ENCODE results near the gene JCAD. TPM values are rescaled to one million over a fixed set of nuclear protein-coding genes. Genes with fewer than 3 reads are reported as not detected.

Gene JCAD
- total RNA-seq, 4 donors from 2014 or later, result 33.6 to 65.2 (median 53.3) TPM

- Histone ChIP-seq H3K4me3 (no peak overlapping the region), H3K9me3 (no peaks in the 10 kb centered on the region), H3K27ac (replicated peaks in 1 of 4) (peak overlapping the region in 3 of 4 donors; percentile 49 to 67 (median 64)), H3K36me3 (peaks cover 0 to 19% (median 6%) of the 10 kb centered on the region in 4 donors), H3K4me1 (peaks cover 37 to 45% (median 42%) of the 10 kb centered on the region in 4 donors), H3K27me3 (no peaks in the 10 kb centered on the region)
- TF ChIP-seq POLR2A (IDR thresholded peaks at IDR 0.05; ENCODE audit: low read depth) (no peak), POLR2AphosphoS5 (IDR thresholded peaks at IDR 0.05) (no peak), CTCF (IDR thresholded peaks at IDR 0.05) (no peak)
- intact Hi-C loops (cut with DNase I), result no loop called here
- 71% methylated on average over 19 of the region's 19 CpGs for WGBS
- DNase-seq (ENCODE audit: extremely low spot score), result no peak
These were observed 30.1 kb downstream of the JCAD start for GRCh38 chr10:30029164-30029871.

- Histone ChIP-seq H3K9me3 (no peaks in the 10 kb centered on the region), H3K36me3 (peaks cover 0 to 22% (median 6%) of the 10 kb centered on the region in 4 donors), H3K27me3 (no peaks in the 10 kb centered on the region), H3K4me3 (no peak overlapping the region), H3K27ac (replicated peaks in 1 of 4) (peak overlapping the region; percentile 37 to 67 (median 56)), H3K4me1 (peaks cover 37 to 45% (median 42%) of the 10 kb centered on the region in 4 donors)
- TF ChIP-seq POLR2A (IDR thresholded peaks at IDR 0.05; ENCODE audit: low read depth) (no peak), EP300 (IDR thresholded peaks at IDR 0.05) (no peak), CTCF (IDR thresholded peaks at IDR 0.05) (no peak), POLR2AphosphoS5 (IDR thresholded peaks at IDR 0.05) (no peak)
- WGBS, result 73% methylated on average over 12 of the region's 12 CpGs
- no peak for DNase-seq (ENCODE audit: extremely low spot score)
- intact Hi-C loops (cut with DNase I), result no loop called here
These were observed 30.7 kb downstream of the JCAD start for GRCh38 chr10:30028738-30029030.

GRCh38 chr10:30028006-30028737, 31.2 kb downstream of the JCAD start:
- H3K27ac ChIP-seq (replicated peaks in 1 of 4), result peak overlapping the region; percentile 40 to 67 (median 56)
- H3K9me3 ChIP-seq, result no peaks in the 10 kb centered on the region
- H3K4me1 ChIP-seq, result peaks cover 37 to 45% (median 42%) of the 10 kb centered on the region in 4 donors
- intact Hi-C loops (cut with DNase I), result no loop called here
- TF ChIP-seq POLR2AphosphoS5 (IDR thresholded peaks at IDR 0.05), result peak; percentile 10 to 26
- no peak for TF ChIP-seq CTCF (IDR thresholded peaks at IDR 0.05)
- 47% methylated on average over 18 of the region's 18 CpGs for WGBS
- no peak for DNase-seq (ENCODE audit: extremely low spot score)
- H3K36me3 ChIP-seq, result peaks cover 0 to 27% (median 8%) of the 10 kb centered on the region in 4 donors
- peak overlapping the region in 1 of 4 donors; percentile 14 for H3K4me3 ChIP-seq
- no peaks in the 10 kb centered on the region for H3K27me3 ChIP-seq

GRCh38 chr10:30027057-30028005, 32.1 kb downstream of the JCAD start:
- DNase-seq (ENCODE audit: extremely low spot score), result no peak
- Histone ChIP-seq H3K27me3 (no peaks in the 10 kb centered on the region), H3K4me3 (peak overlapping the region in 1 of 4 donors; percentile 14), H3K9me3 (no peaks in the 10 kb centered on the region), H3K36me3 (peaks cover 0 to 31% (median 9%) of the 10 kb centered on the region in 4 donors), H3K4me1 (peaks cover 37 to 45% (median 42%) of the 10 kb centered on the region in 4 donors), H3K27ac (replicated peaks in 1 of 4) (peak overlapping the region; percentile 40 to 67 (median 48))
- TF ChIP-seq POLR2AphosphoS5 (IDR thresholded peaks at IDR 0.05) (peak in 1 of 2 donors; percentile 29), EP300 (IDR thresholded peaks at IDR 0.05) (no peak)
- intact Hi-C loops (cut with DNase I), result no loop called here
- 63% methylated on average over 38 of the region's 42 CpGs for WGBS

Data from esophagus muscularis mucosa (tissue), 4 donors.